ENCODE data around the gene KLHL3. TPM values are rescaled to one million over a fixed set of nuclear protein-coding genes. Genes with fewer than 3 reads are reported as not detected.
A peak's percentile ranks its signal among the peaks of the same experiment; 100 is the strongest.
"Not testable (repeated sequence)": the region's sequence is repeated elsewhere in the genome, so short reads cannot be mapped to it uniquely, and the experiment has no call there.

Gene KLHL3, protein sequence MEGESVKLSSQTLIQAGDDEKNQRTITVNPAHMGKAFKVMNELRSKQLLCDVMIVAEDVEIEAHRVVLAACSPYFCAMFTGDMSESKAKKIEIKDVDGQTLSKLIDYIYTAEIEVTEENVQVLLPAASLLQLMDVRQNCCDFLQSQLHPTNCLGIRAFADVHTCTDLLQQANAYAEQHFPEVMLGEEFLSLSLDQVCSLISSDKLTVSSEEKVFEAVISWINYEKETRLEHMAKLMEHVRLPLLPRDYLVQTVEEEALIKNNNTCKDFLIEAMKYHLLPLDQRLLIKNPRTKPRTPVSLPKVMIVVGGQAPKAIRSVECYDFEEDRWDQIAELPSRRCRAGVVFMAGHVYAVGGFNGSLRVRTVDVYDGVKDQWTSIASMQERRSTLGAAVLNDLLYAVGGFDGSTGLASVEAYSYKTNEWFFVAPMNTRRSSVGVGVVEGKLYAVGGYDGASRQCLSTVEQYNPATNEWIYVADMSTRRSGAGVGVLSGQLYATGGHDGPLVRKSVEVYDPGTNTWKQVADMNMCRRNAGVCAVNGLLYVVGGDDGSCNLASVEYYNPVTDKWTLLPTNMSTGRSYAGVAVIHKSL
- total RNA-seq: 9.4 and 11.8 TPM in 2 replicates
- long read RNA-seq, full-length matches to known transcripts: 4 of 12 reads
- long read RNA-seq, partial matches to known transcripts: 1 of 12 reads
- long read RNA-seq, other reads (novel, unspliced or antisense): 7 of 12 reads

DNA sequence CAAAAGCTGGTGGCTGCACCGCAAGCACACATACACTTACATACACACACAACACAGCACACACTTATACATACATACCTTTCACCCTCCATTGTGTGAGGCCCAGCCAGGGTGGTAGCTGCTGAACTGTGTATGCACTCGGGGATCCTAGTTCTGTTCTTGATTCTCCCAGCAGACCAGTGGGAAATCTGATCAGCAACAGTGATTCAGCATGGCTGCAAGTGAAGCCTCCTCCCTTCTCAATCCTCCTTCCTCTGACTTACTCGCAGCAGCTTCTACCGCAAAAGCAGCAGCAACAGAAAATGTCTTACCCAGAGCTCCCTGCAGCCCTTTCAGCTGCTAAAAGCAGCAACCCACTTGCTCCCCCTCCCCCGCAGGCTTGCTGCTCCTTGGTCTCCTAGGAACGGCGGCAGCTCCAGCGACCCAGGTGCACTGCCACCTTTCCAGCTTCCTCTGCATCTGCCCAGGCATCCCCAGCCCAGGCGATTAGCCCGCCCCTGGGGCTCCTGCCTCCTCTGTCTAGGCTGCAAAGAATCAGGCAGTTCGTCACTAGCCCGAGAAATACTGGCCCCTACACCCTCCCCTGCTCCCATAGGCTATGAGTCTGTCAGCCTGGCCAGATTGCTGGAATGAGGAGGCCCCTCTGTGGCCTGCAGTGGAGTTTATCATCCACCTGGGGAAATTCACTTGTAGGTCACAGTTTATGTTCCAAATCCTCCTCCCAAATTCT is at the start of gene KLHL3:
Gene KLHL3 (minus strand): TSS at position 535 of the 730 bp plus-strand sequence. CDS start 443 bp downstream, at position 92.
- H3K27ac Mint-ChIP-seq (ENCODE audit: unreplicated experiment): no peak within 1 kb of the TSS

DNA sequence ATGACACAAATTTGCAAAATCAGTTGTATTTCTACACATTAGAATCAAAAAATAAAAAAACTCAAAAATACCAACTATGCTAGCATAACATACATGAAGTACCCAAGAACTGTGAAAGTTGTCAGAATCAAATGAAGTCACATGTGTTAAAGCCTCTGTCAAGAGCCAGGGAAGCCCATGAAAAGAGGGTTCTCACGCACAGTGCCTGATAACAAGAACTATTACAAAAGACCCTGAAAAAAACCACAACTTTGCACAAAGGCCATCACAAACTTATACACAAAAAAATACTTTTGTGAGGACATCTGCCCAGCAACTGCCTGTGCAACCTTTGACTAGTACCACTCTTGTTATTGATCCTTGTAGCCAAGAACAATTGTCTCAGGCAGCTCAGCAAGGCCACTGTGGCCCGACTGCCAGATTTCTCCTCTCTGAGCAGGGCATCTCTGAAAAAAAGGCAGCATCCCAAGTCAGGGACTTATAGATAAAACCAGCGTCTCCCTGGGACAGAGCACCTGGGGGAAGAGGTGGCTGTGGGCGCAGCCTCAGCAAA is 47.2 kb upstream of the KLHL3 start:
- TF ChIP-seq, protein P1, sequence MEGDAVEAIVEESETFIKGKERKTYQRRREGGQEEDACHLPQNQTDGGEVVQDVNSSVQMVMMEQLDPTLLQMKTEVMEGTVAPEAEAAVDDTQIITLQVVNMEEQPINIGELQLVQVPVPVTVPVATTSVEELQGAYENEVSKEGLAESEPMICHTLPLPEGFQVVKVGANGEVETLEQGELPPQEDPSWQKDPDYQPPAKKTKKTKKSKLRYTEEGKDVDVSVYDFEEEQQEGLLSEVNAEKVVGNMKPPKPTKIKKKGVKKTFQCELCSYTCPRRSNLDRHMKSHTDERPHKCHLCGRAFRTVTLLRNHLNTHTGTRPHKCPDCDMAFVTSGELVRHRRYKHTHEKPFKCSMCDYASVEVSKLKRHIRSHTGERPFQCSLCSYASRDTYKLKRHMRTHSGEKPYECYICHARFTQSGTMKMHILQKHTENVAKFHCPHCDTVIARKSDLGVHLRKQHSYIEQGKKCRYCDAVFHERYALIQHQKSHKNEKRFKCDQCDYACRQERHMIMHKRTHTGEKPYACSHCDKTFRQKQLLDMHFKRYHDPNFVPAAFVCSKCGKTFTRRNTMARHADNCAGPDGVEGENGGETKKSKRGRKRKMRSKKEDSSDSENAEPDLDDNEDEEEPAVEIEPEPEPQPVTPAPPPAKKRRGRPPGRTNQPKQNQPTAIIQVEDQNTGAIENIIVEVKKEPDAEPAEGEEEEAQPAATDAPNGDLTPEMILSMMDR (conservative IDR thresholded peaks at IDR 0.05): no peak
- peaks cover 17% of the 10 kb centered on the region for H3K27me3 Mint-ChIP-seq (ENCODE audit: low read depth)
- no peaks in the 10 kb centered on the region for H3K9me3 Mint-ChIP-seq
- H3K4me1 Mint-ChIP-seq: peaks cover 19% of the 10 kb centered on the region
- H3K4me3 Mint-ChIP-seq: no peak overlapping the region
- no peaks in the 10 kb centered on the region for H3K36me3 Mint-ChIP-seq (ENCODE audit: low read depth)
- DNase-seq (ENCODE audit: low read depth, low spot score): no peak
- no peak overlapping the region for H3K27ac Mint-ChIP-seq (ENCODE audit: unreplicated experiment)

More for the DNA sequence above, at the start of gene KLHL3:
- DNase-seq (ENCODE audit: low read depth, low spot score): peak; percentile 34
- Mint-ChIP-seq H3K27me3 (ENCODE audit: low read depth) (no peaks in the 10 kb centered on the region), H3K4me3 (no peak within 1 kb of the TSS), H3K36me3 (ENCODE audit: low read depth) (peaks cover 2% of the 10 kb centered on the region), H3K4me1 (no peaks in the 10 kb centered on the region), H3K9me3 (peaks cover 2% of the 10 kb centered on the region)
- TF ChIP-seq, protein P1 (conservative IDR thresholded peaks at IDR 0.05): peak; percentile 33

DNA sequence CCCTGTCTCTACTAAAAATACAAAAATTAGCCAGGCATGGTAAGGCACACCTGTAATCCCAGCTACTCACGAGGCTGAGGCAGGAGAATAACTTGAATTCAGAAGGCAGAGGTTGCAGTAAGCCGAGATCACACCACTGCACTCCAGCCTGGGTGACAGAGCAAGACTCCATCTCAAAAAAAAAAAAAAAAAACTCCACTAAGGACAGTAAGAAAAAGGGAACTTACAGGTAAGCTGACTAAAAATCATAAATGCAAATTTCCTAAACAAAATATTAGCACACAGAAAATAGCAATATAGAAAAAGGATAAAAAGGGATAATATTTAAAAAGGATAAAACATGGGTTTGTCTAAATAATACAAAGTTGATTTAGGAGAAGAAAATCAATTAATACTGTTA is 46.2 kb upstream of the KLHL3 start:
- Mint-ChIP-seq H3K27ac (ENCODE audit: unreplicated experiment) (no peak overlapping the region), H3K4me3 (no peak overlapping the region), H3K27me3 (ENCODE audit: low read depth) (peaks cover 13% of the 10 kb centered on the region), H3K36me3 (ENCODE audit: low read depth) (no peaks in the 10 kb centered on the region), H3K9me3 (no peaks in the 10 kb centered on the region), H3K4me1 (peaks cover 19% of the 10 kb centered on the region)
- DNase-seq (ENCODE audit: low read depth, low spot score): no peak
- TF ChIP-seq, protein P1 (conservative IDR thresholded peaks at IDR 0.05): no peak

DNA sequence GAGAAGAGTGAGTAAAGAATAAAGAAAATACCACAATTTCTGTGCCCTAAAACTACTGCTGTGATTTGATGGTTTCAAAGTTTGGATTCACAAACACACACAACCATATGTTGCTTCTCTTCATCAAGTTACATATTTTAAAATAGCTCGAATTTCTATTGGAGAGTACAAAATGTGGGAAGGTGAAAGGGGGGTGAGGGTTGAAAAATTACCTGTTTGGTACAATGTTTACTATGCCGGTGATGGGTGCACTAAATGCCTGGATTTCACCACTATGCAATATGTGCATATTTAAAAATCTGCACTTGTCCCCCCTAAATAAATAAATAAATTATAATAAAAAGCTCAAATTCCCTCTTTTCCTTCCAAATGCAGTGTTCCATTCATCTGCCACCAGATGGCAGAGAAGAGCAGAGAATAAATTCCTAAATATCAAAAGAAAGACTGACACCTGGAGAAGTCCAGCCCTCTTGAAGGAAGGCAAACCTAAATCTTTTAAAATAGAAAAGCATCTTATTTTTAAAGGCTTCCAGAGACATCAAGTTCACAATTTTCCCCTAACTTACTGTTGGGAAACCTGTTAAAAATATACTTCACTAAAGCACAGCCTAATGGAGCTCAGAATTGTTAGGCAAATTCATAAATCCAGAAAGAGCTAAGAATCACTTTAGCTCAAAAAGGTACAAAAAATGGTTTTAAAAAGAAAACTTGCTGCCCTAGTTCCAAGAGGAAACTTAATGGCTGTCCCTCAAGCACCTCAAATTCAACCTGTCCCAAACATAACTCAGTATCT is 43.1 kb upstream of the KLHL3 start:
- DNase-seq (ENCODE audit: low read depth, low spot score): peak; percentile 16

DNA sequence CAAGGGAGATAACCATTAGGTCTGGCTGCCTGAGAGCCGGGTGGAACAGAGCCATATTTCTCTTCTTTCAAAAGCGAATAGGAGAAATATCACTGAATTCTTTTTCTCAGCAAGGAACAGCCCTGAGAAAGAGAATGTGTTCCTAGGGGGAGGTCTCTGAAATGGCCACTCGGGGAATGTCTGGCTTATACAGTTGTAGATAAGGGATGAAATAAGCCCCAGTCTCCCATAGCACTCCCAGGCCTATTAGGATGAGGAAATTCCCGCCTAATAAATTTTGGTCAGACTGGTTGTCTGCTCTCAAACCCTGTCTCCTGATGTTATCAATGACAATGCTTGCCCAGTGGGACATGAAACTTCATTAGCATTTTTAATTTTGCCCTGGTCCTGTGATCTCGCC is 32.0 kb upstream of the KLHL3 start:
- not testable (repeated sequence) for H3K36me3 Mint-ChIP-seq (ENCODE audit: low read depth); H3K4me3 Mint-ChIP-seq; H3K27me3 Mint-ChIP-seq (ENCODE audit: low read depth); DNase-seq (ENCODE audit: low read depth, low spot score); H3K27ac Mint-ChIP-seq (ENCODE audit: unreplicated experiment); H3K4me1 Mint-ChIP-seq
- H3K9me3 Mint-ChIP-seq: peaks cover 18% of the 10 kb centered on the region

More for the DNA sequence above, 43.1 kb upstream of the KLHL3 start:
- no peak overlapping the region for H3K27ac Mint-ChIP-seq (ENCODE audit: unreplicated experiment)
- peaks cover 19% of the 10 kb centered on the region for H3K4me1 Mint-ChIP-seq
- no peaks in the 10 kb centered on the region for H3K36me3 Mint-ChIP-seq (ENCODE audit: low read depth)
- no peak overlapping the region for H3K4me3 Mint-ChIP-seq
- no peaks in the 10 kb centered on the region for H3K27me3 Mint-ChIP-seq (ENCODE audit: low read depth)
- H3K9me3 Mint-ChIP-seq: no peaks in the 10 kb centered on the region
- TF ChIP-seq, protein P1 (conservative IDR thresholded peaks at IDR 0.05): peak; percentile 89

Data from neural crest cell (in vitro differentiated cells).